GM21447 (cell line): Measurements from ENCODE around the gene GPD1L.
A peak's percentile ranks its signal among the peaks of the same experiment; 100 is the strongest.

ENCODE experiments used
- ATAC-seq: cut with Tn5 transposase; IDR thresholded peaks from one replicate; pipeline ENCODE4 v1.9.1; 2021; ENCODE audit not compliant: unreplicated experiment

GPD1L gene

GRCh38 chr3:32132706-32133105, 26.3 kb downstream of the GPD1L start:
- ATAC-seq, result no peak

DNA sequence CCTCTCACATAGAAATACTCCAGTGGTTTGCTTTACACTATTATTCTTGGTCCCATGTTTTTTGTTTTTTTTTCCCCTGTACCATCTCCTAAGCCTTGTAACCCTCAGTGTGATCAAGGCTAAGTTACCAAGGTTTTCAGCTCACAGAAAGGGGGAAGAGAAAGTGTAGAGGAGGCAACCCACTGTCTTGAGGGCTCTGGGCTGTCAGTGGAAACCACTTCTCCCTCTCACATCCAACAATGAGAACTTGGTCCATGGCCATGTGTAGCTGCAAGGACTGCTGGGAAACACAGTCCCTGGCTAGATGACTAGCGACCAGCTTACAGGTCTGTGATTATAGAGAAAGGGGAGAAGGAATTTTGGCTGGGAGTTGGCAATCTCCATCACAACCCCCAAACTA, 30.3 kb downstream of the GPD1L start:
- no peak for ATAC-seq

DNA sequence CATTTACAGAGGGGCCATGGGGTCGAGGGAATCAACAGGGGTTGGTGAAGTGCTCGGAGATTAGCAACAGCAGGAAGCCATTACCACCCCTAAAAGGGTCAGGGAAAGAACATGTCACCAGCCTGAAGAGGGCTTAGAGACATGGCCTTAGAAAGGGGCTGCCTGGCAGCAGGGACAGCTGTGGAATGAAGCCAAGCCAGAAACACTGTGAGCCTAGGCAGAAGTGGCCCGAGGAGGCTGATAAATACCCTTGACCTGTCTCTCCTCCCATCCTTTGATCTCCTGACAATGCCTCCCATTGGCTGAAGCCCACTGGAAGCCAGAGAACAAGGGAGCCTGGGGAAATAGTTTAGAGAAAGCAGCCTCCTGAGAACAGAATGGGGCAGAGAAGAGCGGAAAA, 31.4 kb downstream of the GPD1L start:
- no peak for ATAC-seq

DNA sequence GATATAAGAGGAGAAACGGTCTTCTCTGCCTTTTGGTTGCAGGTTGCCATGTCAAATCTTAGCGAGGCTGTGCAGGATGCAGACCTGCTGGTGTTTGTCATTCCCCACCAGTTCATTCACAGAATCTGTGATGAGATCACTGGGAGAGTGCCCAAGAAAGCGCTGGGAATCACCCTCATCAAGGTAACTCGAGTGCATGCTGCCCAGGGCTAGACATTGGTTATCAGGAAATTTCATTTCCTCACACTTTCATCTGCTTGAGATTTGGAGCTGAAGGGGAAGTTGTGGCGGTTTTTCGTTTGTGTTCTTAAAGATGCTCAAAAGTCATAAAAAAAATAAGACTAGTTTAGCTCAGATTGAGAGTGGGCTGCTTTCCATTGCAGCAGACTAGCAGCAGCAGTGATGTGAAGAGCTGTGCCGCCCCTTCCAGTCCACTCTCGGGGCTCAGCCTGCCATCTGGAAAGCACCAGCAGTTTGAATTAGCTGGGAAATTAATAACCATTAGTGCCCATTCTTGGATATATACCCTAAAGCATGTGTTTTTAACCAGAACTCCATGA, 32.2 kb downstream of the GPD1L start:
- ATAC-seq, result no peak

GRCh38 chr3:32140943-32141342, 34.5 kb downstream of the GPD1L start:
- no peak for ATAC-seq

GRCh38 chr3:32143849-32144757, 37.7 kb downstream of the GPD1L start:
- ATAC-seq, result peak; percentile 75

GRCh38 chr3:32146746-32147211, 40.4 kb downstream of the GPD1L start:
- no peak for ATAC-seq

GRCh38 chr3:32147509-32147908, 41.1 kb downstream of the GPD1L start:
- no peak for ATAC-seq

DNA sequence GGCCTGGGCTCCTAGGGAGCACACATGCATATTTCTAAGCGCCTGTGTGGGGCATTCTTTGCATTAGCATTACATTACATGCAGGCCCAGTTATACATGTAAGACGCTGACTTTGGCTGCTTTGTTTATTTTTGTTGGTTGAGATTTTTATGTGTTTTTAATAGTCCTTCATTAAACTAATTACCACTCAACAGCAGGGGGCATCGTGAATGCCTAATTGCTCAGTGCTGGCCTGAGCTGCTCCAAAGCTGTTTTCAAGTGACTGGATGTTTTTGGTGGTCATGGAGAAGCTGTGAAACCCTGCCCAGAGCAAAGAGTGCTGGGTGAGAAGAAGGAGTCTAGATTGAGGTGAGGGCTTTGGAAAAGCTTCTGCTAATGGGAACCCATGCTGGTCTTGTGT, 41.5 kb downstream of the GPD1L start:
- ATAC-seq, result no peak

- no peak for ATAC-seq
Measured at GRCh38 chr3:32148351-32148750, 41.9 kb downstream of the GPD1L start.

- no peak for ATAC-seq
Measured at GRCh38 chr3:32153414-32154204, 47.2 kb downstream of the GPD1L start.

DNA sequence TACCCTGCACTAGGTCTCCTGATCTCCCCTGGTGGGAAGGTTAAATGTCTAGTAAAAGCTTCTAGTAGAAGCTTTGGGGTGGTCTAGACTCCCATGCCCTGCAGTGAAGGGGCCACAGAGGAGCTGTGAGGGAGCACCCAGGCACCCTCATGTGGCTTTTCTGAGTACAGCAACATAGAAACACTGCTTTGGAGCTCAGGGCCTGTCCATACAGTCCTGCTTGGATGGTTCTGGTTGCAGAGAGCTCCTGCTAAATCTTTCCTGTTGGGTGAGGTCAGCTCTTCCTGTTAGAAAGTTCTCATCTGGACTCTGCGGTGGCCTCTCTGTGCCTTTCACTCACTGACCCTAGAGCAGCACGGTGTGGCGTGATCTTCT, 47.8 kb downstream of the GPD1L start:
- no peak for ATAC-seq

GRCh38 chr3:32155117-32155516, 48.7 kb downstream of the GPD1L start:
- ATAC-seq, result no peak

- ATAC-seq, result no peak
Measured at GRCh38 chr3:32157600-32158264, 51.3 kb downstream of the GPD1L start.

GRCh38 chr3:32160706-32161214, 54.3 kb downstream of the GPD1L start:
- no peak for ATAC-seq

GRCh38 chr3:32165442-32165841, 59.0 kb downstream of the GPD1L start:
- ATAC-seq, result no peak

GRCh38 chr3:32166654-32167053, 60.2 kb downstream of the GPD1L start:
- no peak for ATAC-seq

DNA sequence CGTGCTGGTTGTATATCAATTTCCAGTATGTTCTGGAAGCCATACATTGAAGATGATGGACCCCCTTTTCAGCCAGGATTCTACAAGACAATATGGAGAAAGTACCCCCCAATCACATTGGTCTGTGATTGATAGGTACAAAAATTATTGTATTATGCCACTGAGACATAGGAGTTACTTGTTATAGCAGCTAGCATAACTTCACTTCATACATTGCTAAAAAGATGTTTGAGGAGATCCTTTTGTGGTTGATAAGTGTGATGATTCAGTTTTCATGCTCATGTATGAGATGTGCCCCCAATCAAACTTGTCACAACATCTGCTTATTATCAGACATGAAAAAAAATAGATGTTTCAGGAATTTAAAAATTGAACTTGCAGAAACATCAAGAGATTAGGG, 66.0 kb downstream of the GPD1L start:
- ATAC-seq, result no peak

- ATAC-seq, result no peak
Measured at GRCh38 chr3:32175607-32176197, 69.3 kb downstream of the GPD1L start.

DNA sequence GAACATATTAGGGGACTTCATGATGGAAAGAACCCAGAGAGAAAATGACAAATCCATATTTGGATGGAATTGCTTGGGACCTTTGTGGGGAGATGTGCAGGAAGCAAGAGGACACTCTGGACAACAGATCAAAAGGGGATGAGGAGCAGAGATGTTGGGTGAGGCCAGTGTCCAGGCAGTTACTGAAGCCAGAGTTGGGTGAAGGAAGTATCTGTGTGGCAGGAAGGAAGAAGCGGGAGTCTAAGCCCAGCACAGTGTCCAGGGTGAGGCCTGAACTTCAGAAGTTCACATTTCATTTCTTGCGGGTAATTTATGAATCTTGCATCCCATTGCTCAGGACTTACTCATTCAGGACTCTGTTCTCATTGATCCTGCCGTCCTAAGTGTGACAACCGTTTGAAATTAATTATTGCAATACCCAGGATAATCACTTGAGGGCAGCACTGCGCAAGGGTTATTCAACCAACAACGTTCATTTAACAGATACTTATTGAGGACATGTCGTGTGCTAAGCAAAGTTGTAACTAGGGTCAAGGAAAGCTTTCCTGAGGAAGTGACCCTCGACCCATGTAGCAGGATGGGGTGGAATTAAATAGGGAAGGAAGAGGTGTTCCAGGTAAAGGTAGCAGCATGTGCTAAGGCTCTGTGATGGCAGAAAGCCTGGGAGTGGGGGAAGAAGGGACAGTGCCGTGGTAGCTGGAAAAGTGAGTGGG, 70.7 kb downstream of the GPD1L start:
- ATAC-seq, result no peak
